HUDEP-2 (cell line): Measurements from ENCODE around the gene ADGRB3.

Source experiments
- DNase-seq, 76 experiments: peaks; one replicate each; lab custom pipeline; 2025; ENCODE audit not compliant: unreplicated experiment in 76 of 76; lab: John Stamatoyannopoulos, UW

Gene ADGRB3

DNA sequence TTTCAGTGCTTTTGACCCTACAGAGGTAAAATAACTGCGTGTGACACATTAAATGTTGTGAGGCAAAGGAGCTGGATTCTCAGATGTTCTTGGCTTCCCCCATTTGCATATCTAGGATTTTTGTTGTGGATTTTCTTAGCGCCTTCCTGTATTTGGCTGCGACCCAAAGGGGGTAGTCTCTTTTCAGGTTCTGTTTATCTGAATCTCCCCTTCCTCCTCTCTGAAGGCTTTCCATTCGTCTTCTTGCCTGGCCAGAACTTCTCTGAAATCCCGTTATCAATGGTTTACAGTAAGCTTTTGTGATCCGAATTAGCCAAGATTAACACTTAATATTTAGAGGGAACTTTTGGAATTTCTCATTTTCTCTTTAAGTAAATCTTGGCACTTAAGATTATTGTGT, 60.8 kb downstream of the ADGRB3 start:
- no peak for DNase-seq

DNA sequence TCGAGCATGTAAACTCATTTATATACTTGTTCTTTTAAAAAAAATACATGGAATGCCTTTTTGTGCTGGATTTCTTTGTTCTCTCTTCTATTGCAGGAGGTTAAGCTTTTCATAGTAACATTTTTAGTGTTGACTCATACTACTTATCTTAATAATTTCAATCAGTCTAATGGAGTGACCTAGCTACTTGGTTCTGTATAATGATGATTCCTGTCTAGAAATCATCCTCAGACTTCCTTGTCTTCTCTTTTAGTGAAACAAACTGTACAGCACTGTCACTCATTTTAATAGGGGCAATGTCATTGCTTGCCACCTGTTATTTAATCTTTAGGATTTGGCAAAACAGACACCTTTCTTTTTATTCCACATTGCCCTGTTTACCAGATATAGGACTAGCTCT, 62.3 kb downstream of the ADGRB3 start:
- DNase-seq, result no peak

DNA sequence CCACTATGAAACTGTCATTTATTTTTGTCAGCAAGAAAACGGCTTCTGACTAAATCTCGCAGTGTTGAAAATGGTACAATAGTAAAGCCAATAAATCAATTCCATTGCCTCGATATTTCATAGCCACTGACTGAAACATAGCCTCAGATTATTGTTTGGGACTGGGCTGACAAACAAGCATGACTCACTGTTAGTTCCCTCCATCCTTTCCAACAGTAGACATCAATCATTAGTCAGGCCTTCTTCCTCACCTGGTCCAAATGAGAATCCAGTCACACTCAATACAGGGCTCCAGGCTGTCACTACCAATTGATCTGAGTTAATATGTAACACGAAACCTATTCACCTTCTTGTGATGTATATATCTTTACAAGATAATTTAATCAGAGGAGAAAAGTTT, 66.1 kb downstream of the ADGRB3 start:
- DNase-seq, result no peak

DNA sequence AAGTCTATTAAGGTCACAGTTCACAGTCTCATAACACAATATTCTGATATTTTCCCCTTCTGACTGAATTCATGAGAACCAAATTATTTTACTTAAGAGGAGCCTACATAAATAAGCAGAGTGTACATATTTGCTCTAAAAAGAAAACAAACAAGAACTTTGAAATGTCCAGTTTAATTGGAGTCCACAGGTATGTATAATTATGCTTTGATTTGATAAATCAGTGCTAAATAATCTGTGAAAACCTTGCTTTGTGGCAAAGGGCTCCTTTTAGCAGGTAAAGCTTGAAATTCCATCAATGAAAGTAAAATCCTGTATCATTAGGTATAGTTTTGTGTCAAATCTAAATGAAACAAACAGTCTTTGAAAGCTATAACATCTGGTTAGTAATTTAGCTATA, 69.4 kb downstream of the ADGRB3 start:
- DNase-seq, result no peak

DNA sequence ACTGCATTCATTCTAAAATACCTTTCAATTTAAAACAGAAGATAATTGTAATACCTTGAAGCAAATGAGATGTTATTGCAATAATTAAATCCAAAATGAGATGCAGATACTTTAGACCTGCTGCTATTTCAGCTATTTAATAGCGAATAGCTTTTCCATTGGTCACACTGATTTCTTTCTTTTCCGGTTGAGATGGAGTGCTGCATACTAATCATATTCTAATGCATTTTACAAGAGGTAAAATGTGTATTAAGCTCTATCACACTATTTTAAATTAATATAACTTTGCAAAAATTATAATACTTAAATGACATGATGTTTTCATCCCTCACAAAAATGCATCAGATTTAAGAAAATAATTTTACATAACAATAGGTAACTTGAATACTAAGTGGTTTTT, 74.0 kb downstream of the ADGRB3 start:
- no peak for DNase-seq

DNA sequence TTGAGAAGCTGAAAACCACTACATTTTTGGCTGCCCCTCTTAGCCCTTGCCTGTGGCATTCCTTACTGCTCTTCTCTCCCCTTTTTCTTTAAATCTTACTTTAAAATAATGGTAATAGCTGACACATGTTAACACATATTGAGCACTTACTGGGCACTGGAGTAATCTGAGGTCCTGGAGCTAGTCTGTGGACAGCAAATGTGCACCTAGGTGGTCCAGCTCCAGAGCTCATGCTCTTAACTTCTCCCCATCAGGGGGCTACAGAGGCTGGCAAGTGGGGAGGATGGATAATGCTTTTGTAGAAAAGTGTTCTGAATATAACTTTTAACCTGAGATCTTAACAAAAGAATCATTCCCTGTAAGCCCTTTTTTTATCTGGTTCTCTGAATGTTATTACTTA, 74.8 kb downstream of the ADGRB3 start:
- DNase-seq, result no peak

DNA sequence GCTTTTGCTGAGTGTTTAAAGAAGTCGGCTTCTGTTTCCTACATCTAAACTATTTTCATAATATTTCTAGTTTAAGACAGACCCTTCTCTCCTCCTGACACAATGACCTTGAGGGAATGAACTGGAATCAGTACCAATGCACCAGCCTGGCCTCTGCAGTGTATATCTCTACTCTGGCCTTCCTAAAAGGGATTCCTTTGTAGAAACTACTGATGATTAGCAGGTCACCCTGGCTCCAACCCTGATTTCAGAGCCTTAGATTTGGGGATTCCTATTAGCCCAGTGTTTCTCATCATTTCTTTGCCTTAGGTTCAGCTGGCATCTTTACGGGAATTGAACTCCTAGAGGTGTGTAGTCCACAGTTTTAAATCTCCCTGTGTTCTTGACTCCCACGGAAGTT, 75.4 kb downstream of the ADGRB3 start:
- no peak for DNase-seq

DNA sequence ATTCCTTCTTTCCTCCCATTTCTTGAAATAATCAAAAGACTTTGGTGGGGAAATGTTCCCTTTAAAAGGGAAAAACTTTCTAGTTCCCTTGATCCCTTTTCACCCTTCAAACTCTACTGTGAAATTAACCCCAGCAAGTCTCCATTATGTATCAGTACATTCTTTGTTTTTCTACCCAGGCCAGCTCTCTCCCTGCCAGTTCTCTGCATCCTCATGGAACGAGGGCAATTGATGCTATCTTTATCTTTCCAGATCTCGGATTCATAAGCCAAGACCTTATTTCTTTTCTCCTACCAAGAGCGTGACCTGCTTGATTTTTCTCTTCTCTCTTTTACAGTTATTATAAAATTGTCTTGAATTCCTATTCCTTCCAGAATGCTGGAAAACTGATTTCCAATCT, 75.8 kb downstream of the ADGRB3 start:
- DNase-seq, result no peak

DNA sequence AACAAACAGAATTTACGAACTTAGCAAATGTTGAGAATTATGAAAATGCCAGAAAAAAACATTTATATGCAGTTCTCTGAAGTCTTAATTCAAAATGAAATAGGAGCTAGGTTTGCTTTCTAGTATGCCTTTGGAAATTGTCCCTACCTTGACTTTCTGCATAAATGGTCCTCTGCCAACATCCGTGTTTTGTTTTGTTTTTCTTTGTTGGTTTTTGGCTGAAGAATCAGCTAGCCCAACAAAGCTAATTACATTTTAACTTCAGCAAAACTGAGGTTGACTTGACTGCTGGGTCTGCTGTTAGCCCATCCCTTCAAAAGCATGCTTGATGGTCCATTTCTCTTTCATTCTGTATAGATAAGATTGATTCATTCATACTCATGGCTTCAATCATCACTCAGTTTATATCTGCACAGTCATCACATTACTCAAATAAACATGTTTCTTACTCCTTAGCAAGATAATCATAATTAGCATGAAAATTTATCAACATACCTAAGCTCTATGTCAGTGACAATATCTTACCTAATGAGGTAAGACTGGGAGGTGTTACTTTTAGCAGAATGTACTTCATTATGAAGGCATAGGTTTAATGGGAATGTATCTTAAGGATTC, 76.4 kb downstream of the ADGRB3 start:
- no peak for DNase-seq

DNA sequence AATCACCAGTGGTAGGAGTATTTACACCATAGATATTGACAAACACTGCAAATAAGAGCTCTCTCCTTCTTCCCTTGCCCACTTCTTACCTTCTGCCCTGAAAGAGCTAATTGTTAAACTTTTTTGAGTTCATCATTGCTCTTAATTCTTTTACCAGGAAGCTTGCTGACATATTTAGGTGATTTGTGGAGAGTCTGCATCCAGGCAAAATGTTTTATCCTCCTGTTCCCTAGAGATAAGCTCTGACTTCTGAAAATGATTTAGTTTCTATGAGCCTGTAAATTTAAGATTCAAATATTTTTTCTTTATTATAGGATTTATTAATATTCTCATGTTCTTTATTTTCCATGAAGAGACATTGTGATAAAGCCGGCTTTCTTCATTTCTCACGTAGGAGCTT, 81.5 kb downstream of the ADGRB3 start:
- no peak for DNase-seq

DNA sequence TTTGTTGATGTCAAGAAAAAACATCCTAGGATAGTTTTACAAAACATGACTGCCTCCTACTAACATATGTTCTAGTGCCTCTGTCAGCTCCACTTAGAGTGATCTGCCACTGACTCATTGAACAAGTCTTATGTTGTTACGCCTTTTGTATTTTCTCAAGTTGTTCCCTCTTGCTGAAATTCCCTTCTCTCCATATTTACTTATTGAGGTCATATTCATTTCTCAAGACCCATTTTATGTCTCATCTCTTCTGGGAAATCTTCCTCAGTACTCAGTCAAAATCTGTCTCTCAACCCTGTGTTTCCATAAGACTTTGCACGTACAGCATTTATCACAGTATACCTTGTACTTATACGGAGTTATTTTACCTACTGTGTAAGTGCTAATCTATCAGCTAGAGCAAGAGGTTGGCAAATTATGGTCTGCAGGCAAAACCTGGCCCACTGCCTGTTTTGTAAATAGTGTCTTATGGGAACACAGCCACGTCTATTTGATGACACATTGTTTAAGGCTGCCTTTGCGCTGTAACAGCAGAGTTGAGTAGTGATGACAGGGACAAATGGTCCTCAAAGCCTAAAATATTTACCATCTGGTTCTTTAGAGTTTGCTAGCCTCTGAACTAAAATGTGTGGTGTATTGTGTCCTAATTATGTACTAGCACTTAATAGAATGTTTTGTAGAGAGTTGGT, 83.4 kb downstream of the ADGRB3 start:
- DNase-seq, result no peak

DNA sequence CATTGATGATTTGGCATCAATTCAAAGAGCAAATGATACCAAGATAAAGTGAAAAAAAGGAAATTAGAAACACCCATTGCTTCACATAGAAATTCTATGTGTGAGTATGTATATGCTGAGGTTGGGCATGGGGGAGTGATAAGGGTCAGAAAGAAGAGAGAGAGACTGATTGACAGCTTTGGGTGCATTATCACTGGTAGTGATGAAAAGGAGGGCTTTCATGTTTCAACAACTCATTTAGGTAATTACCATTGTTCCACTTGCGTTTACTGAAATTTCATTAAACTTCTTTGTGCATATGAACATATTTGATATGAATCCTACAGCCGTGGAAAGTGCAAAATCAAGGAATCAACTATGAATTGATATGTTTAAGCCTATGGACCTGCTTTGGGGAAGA, 84.7 kb downstream of the ADGRB3 start:
- DNase-seq, result no peak

DNA sequence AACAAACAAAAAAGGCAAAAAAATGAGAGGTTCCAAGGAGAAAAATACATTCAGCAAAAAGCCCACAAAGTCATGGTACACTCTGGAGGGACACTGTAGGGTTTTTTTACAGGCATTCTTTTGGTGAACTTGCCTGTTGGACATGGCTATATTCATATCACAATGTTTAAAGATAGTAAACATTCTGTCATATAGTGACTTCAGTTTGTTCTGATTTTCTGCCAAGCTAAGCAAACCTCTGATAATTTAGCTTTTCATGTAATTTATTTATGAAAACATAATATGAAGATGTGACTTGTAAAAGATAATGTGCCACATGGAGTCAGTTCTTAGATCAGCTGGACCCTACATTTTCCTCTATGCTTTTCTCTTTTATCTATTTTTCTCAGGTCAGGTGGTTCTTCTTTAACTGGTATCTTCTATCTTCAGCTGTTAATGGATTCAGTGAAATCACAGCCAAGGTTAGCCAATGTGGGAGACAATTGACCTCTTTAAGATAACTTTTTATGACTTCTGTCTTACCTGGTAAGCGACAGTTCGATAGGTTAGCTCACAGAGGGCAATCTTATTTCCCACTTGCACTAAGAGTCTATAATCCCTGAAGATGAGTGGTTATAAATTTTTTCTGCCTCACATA, 87.9 kb downstream of the ADGRB3 start:
- DNase-seq, result no peak

DNA sequence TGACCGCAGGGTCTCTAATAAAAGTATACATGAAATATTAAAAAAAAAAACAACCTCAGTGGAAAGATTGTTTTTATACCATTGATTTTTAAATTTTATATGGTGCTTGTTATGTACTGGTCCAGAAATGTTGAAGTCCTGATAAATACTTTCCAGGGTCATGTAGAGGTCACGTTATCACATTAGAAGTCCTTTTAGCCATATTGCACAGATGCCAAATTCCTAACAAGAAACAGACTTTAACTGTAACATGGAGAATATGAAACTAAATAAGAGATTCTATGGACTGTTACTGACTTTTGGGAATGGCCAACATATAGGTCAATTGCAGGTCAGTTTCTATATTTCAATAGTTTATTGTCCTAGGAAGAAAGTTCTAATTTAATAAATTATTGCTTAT, 89.0 kb downstream of the ADGRB3 start:
- no peak for DNase-seq

DNA sequence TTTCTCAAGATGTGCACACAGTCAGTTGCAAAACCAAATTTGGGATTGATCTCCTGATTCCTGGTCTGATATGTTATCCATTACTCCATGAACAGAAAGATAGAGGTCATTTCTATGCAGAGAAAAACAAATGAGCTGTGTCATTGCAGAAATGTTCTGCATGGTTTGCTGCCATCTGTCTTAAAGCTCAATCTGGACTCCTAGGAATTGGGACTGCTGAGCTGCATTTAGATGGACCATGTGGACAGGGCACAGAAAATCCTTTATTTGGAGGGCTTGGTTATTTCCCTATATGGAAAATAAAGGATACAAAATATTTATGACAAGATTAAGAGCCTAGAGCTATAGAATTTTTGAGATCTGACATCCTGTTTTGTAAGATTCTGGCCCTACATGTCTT, 91.3 kb downstream of the ADGRB3 start:
- no peak for DNase-seq

DNA sequence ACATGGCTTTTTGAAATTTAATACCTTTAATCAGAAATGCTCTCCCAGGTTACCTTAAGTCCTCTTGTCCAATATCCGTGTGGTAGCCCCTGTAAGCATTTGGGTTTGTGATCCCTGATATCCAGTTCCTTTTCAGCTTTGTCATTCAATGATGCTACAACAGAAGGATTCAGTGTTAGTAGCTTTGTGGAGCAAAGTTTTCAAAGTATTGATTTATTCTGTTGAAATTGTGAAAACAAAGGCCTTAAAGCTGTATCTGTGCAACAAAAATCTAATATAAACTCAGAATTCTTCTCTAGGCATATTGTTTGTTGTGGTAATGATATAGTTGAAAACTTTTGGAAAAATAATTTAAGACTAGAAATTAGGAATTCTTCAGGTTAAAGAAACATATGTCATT, 91.9 kb downstream of the ADGRB3 start:
- DNase-seq, result no peak

DNA sequence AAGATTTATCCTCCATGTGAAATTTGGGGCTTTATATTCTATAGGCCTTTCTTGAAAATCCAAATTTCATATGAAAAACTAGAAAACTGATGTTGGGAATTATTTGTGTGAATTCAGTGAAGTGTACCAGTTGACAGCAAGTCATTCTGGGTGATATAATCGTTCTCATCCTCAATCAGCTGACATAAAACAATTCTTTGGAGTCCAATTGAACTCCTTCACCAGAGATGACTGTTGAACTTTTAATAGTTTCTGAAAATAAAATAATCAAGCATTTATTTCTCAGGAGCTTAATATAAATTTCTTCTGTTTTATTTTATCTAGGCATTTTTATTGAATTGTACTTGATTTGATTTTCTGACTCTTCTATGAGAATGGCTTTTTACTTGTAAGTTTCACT, 92.6 kb downstream of the ADGRB3 start:
- DNase-seq, result no peak

DNA sequence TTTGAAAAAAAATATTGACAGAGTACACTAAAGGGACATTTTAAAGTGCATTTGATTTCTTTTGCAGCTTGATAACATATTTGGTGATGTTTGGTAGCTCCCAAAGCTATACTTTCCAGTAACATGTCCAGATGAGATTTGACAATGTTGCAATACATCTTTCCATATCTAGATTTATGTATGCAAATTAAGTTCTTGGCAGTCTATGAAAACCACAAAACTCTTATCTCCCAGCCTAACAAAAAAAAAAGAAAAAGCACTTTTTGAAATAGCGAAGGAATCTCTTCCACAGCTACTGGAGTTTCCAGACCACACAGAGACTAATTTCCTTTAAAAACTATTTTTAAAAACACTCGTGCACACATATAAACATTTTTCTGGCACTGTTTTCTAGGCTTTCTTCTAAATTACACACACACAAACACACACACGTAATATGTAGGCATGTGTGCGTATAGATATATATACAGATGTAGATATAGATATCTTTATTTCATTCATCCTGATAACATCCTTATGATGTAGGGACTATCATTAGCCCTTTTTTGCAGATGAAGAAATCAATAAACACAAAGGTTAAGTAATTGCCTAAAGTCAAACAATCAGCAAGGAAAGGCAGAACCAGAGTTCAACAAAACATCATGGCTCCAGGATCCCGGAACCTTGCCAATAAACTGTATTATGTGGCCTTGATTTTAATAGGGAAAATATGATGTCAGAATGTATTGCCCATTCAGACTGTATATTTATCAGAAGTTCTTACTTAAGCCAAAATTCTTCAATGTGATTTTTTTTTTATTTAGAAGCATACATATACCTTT, 93.3 kb downstream of the ADGRB3 start:
- peak in 1 of 76 experiments; percentile 9 for DNase-seq

DNA sequence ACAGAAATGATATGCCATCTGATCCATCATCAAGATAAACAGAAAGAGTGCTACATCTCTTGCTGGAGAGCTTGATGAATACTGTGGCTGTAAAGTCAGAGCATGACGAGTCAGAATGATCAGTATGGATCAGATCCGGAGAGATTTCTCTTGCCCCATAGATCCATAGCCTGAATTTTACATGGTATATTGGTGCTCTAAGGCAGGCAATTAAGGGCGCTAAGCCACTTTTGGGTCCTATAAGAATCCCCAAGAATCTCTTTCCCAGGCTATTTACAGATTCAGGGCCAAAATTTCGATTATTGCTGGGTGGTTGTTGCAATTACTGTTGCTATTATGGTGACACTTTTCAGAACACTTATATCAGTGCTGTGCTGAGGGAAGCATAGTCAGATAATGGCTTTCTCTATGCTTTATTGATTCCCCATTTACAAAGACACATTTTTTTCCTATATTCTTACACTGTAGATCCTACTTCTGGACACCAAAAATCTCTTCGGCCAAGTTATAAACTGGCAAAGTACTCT, 94.4 kb downstream of the ADGRB3 start:
- DNase-seq, result no peak

DNA sequence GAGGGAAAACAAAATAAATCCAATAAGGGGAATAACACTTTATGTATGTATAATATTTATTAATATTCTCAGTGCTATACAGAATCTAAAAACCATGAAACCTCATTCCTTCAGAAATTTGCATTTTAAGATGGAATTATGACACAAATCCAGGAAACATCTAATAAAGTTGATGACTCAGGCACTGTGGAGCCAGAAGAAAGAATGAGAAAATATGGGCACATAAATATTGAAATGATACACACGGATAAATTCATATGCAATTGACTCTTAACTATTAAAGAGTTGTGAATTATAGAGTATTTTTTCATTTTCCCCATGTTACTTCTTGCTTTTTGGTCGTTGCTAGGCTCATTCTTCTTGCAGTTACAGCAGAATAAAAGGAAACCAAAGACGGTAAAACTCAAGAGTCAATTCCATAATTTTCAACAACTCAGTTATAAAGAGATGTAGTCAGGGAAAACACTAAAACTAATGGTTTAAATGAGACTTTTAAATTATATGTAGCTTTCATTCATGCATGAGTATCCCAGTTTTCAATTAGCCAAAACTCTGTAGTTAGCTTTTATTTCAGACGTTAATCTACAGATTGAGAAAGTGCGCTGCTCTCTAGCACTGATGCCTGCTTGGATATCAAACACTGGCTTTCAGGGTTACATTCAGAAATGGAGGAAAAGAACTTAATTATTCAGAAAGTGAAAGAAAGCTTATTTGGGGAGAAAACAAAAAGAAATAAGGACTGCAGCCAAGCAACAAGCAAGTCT, 95.4 kb downstream of the ADGRB3 start:
- DNase-seq, result no peak

DNA sequence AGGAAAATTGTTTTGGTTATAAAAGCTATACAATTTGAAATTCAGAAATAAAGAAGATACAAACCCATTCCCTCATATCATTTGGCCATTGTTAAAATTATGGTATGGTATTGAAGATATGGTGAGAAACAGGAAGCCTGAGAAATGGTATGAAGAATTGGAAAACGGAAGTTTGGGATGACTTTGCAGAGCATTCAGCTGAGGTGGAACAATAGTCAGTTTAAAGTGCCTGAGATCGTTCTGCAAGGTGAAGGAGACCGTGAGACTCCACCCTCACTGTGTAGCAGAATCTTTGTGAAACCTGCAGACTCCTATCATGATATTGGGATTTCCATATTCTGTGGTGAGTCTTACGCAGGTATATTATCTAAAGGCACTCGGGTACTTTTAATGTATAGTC, 97.3 kb downstream of the ADGRB3 start:
- DNase-seq, result no peak
